K562 (cell line): ENCODE data around the gene JPH2. TPM values are rescaled to one million over a fixed set of nuclear protein-coding genes. Genes with fewer than 3 reads are reported as not detected.

Source experiments
- HDAC8 ChIP-seq: fragments of 450-650 bp; IDR thresholded peaks from 2 replicates; pipeline ENCODE4 v1.6.1; 2016; ENCODE audit warnings: mild to moderate bottlenecking, missing genetic modification characterization, moderate library complexity, missing compliant biosample characterization
- KLF6 ChIP-seq: fragments of 250-450 bp; sonication (Bioruptor Pico); IDR thresholded peaks from 2 replicates; pipeline ENCODE4 v1.4.0; 2020; ENCODE audit warnings: mild to moderate bottlenecking, moderate library complexity, borderline replicate concordance
- MTA3 ChIP-seq: fragments of 450-650 bp; formaldehyde crosslinking; IDR thresholded peaks from 2 replicates; pipeline ENCODE4 v1.6.1; 2017; ENCODE audit warnings: mild to moderate bottlenecking, borderline replicate concordance
- POLR2A ChIP-seq: fragments of 450-650 bp; conservative IDR thresholded peaks from 2 replicates; pipeline ENCODE4 v1.6.1; 2016
- SIN3A ChIP-seq, 2 experiments: fragments of 150-350 bp in 1 of 2; IDR thresholded peaks; 2 replicates each; pipeline ENCODE4 v1.6.1; 2011 to 2016; ENCODE audit warnings: borderline replicate concordance in 2 of 2, low read depth in 2 of 2, low read length in 2 of 2, mild to moderate bottlenecking in 2 of 2, moderate library complexity in 2 of 2; ENCODE audit not compliant: control insufficient read depth in 1 of 2
- TFAM ChIP-seq: fragments of 250-450 bp; sonication (Bioruptor Pico); conservative IDR thresholded peaks from 2 replicates; pipeline ENCODE4 v1.5.0; 2021; ENCODE audit warnings: mild to moderate bottlenecking, moderate library complexity
- ZNF143 ChIP-seq: sonication (generic); formaldehyde crosslinking; IDR thresholded peaks from 2 replicates; pipeline ENCODE4 v1.9.0; 2022; ENCODE audit warnings: mild to moderate bottlenecking, missing genetic modification reagents
- polyA plus RNA-seq, 8 experiments: library from polyadenylated mRNA; depleted of rRNA in 4 of 8; stranded (reverse) in 5 of 8; unstranded in 3 of 8; fragments of >200 nt; fragmentation: Nextera tagmentation in 2 of 8; fragmentation: Illumina TruSeq in 1 of 8; extraction: Ambion mirVana in 2 of 8; extraction: Trizol in 1 of 8; gene quantifications; 2 replicates each; pipeline versions ENCODE4 v1.2.1 to v1.2.3, GENCODE V29; 2011 to 2014; ENCODE audit warnings: inconsistent platforms in 1 of 8, missing spikeins in 1 of 8
- total RNA-seq, 7 experiments: library from RNA; depleted of rRNA in 6 of 7; stranded (reverse); fragments of >200 nt in 6 of 7; fragmentation: Illumina TruSeq in 2 of 7; extraction: Trizol in 2 of 7; gene quantifications; 2 replicates each; pipeline versions ENCODE4 v1.2.1 to v1.2.3, GENCODE V29; 2011 to 2021; ENCODE audit warnings: low replicate concordance in 1 of 7
- TF ChIP-seq, protein P1 (sequence below): fragments of 200-800 bp; sonication (Bioruptor generic); IDR thresholded peaks from 2 replicates; pipeline ENCODE4 v1.6.1; 2017; ENCODE audit warnings: missing genetic modification characterization, missing compliant biosample characterization
- TF ChIP-seq, protein P2 (sequence below): IDR thresholded peaks from 2 replicates; pipeline ENCODE4 v1.6.1; 2016; ENCODE audit warnings: missing genetic modification characterization, missing compliant biosample characterization

The JPH2 gene
- total and polyA plus RNA-seq, 9 of the 15 experiments (the other 6 are each of a cell fraction or from before 2014, with no cell fraction given): not detected

DNA sequence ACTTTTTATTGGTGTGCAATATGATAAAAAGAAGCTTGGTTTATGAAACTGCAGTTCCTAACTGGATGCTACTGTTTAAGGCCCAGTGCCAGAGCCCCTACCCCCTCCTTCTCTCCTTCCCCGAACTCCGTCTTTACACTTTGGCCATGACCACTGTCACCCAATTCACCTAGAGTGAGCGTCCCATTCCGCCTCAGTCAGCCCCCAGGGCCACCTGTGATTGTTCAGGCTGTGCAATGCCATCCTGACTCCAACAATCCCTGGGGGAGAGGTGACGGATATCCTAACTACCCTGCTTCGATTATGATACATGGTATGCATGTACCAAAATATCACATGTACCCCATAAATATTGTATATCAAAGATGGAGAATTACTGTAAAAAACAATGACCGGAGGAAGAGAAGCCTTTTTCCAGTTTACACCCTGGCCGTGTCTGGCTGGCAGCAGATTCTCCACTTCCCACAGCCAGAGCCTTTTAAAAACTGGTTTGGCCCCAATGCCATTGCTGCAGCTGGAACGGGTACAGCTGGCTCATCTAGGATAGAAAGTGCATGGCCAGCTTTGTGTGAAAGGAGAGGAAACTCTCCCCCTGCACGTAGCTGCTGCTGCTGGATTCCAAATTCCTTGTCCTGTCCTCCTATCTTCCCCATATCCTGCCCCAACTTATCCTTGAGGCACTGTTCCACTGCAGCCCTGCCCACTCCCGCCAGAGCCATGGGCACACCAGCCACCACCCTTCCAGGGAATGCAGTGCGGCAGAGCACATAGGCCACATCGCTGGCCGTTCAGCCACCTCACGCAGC, 99.7 kb downstream of the JPH2 start (continued):
- TF ChIP-seq, protein P1, sequence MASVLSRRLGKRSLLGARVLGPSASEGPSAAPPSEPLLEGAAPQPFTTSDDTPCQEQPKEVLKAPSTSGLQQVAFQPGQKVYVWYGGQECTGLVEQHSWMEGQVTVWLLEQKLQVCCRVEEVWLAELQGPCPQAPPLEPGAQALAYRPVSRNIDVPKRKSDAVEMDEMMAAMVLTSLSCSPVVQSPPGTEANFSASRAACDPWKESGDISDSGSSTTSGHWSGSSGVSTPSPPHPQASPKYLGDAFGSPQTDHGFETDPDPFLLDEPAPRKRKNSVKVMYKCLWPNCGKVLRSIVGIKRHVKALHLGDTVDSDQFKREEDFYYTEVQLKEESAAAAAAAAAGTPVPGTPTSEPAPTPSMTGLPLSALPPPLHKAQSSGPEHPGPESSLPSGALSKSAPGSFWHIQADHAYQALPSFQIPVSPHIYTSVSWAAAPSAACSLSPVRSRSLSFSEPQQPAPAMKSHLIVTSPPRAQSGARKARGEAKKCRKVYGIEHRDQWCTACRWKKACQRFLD (CRISPR knock-in tag): no peak
- TF ChIP-seq SIN3A (IDR thresholded peaks at IDR 0.05; ENCODE audit: borderline replicate concordance in 2 of 2, control insufficient read depth in 1 of 2, low read depth in 2 of 2, low read length in 2 of 2) (no peak), KLF6 (no peak), POLR2A (no peak), MTA3 (no peak), ZNF143 (CRISPR knock-in tag) (no peak), HDAC8 (tag) (no peak), TFAM (CRISPR knock-in tag) (no peak)
- TF ChIP-seq, protein P2, sequence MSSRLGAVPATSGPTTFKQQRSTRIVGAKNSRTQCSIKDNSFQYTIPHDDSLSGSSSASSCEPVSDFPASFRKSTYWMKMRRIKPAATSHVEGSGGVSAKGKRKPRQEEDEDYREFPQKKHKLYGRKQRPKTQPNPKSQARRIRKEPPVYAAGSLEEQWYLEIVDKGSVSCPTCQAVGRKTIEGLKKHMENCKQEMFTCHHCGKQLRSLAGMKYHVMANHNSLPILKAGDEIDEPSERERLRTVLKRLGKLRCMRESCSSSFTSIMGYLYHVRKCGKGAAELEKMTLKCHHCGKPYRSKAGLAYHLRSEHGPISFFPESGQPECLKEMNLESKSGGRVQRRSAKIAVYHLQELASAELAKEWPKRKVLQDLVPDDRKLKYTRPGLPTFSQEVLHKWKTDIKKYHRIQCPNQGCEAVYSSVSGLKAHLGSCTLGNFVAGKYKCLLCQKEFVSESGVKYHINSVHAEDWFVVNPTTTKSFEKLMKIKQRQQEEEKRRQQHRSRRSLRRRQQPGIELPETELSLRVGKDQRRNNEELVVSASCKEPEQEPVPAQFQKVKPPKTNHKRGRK (tag): no peak
